ENCODE measurements around the gene DNLZ. TPM values are rescaled to one million over a fixed set of nuclear protein-coding genes. Genes with fewer than 3 reads are reported as not detected.

DNLZ gene
- total and polyA plus RNA-seq, 2 donors (not counting 1 experiment from before 2014, with no cell fraction given), result 23.0 to 42.0 TPM

GRCh38 chr9:136400038-136400834 lies 36.7 kb upstream of the DNLZ start, which contains the start of gene SNAPC4:
Gene SNAPC4 (minus strand): TSS chr9:136400170. CDS start chr9:136398428, 1,742 bp downstream.
- Histone ChIP-seq H3K4me2 (replicated peaks; ENCODE audit: low read depth, low read length, poor library complexity, severe bottlenecking) (peak within 1 kb of the TSS; percentile 82), H2AFZ (ENCODE audit: insufficient read depth, low read depth, low read length, poor library complexity, severe bottlenecking) (peak within 1 kb of the TSS; percentile 83), H3K9ac (ENCODE audit: low read length) (peak within 1 kb of the TSS; percentile 70), H3K9me3 (ENCODE audit: control extremely low read depth in 1 of 3, control insufficient read depth in 2 of 3, insufficient read depth in 1 of 3, low read length in 2 of 3) (no peaks in the 10 kb centered on the region), H3K79me2 (ENCODE audit: control insufficient read depth, insufficient read depth, low read length) (peaks cover 51% of the 10 kb centered on the region), H3K4me1 (ENCODE audit: control insufficient read depth in 2 of 2, insufficient read depth in 2 of 2, low read length in 2 of 2) (peaks cover 37 to 41% of the 10 kb centered on the region in 2 donors), H3K27me3 (replicated peaks in 1 of 4; ENCODE audit: control extremely low read depth in 1 of 4, control insufficient read depth in 3 of 4, insufficient read depth in 4 of 4, low read length in 3 of 4) (no peaks in the 10 kb centered on the region), H3K27ac (ENCODE audit: low read length in 2 of 2) (peak within 1 kb of the TSS in 1 of 2 donors; percentile 54), H4K20me1 (ENCODE audit: control insufficient read depth, insufficient read depth, low read length, poor library complexity, severe bottlenecking) (peaks cover 25% of the 10 kb centered on the region), H3K36me3 (replicated peaks in 1 of 2; ENCODE audit: control extremely low read depth in 1 of 2, control insufficient read depth in 1 of 2, extremely low read depth in 1 of 2, insufficient read depth in 2 of 2, low read length in 1 of 2) (peaks cover 1 to 33% of the 10 kb centered on the region in 2 experiments), H3K4me3 (ENCODE audit: control extremely low read depth in 1 of 5, extremely low read depth in 1 of 5, insufficient read depth in 1 of 5, low read depth in 2 of 5, low read length in 4 of 5) (peak within 1 kb of the TSS; percentile 30 to 83 (median 76))
- ChIA-PET CTCF (interaction anchor here (1.0 to 2.5 kb wide), 4 partner anchors 9 to 230 kb away, joined by 4 to 16 read pairs (median 6); partner anchors contain the start of genes DNLZ, ENTR1 and PMPCA), POLR2A (interaction anchor here (1.3 to 1.6 kb wide), 2 partner anchors 9 to 11 kb away, joined by 3 to 5 read pairs; partner anchors contain the start of genes ENTR1 and PMPCA)
- TF ChIP-seq CTCF (IDR thresholded peaks at IDR 0.05) (peak; percentile 94), EZH2 (IDR thresholded peaks at IDR 0.05; ENCODE audit: borderline replicate concordance, insufficient read depth, low read depth, low read length, poor library complexity, severe bottlenecking) (no peak)
- H3K4me3 Mint-ChIP-seq, result peak within 1 kb of the TSS; percentile 89
- no peaks in the 10 kb centered on the region for H3K9me3 Mint-ChIP-seq (ENCODE audit: insufficient read depth)
- peak; percentile 92 for DNase-seq
- intact Hi-C loops (cut with micrococcal nuclease), result loop anchor here (1.0 to 5.0 kb wide), 9 partner anchors 10 to 433 kb away; partner anchors contain the start of genes DNLZ, ENTR1, INPP5E and PMPCA
- WGBS (ENCODE audit: insufficient coverage), result 10% methylated on average over 71 of the region's 71 CpGs
- H3K27me3 Mint-ChIP-seq, result no peaks in the 10 kb centered on the region
- peaks cover 42% of the 10 kb centered on the region for H3K4me1 Mint-ChIP-seq
- ATAC-seq (ENCODE audit: low read depth), result peak; percentile 91
- H3K27ac Mint-ChIP-seq, result peak within 1 kb of the TSS; percentile 70
